Erythroblast (primary cell): ENCODE results near the gene FTO.

ENCODE experiments used
- GATA1 ChIP-seq: IDR thresholded peaks from 2 replicates; pipeline ENCODE4 v1.6.1; 2011; ENCODE audit warnings: low read depth, mild to moderate bottlenecking, control low read depth, low read length, moderate library complexity
- POLR2A ChIP-seq: IDR thresholded peaks from 2 replicates; pipeline ENCODE4 v1.6.1; 2011; ENCODE audit warnings: mild to moderate bottlenecking, low read length

DNA sequence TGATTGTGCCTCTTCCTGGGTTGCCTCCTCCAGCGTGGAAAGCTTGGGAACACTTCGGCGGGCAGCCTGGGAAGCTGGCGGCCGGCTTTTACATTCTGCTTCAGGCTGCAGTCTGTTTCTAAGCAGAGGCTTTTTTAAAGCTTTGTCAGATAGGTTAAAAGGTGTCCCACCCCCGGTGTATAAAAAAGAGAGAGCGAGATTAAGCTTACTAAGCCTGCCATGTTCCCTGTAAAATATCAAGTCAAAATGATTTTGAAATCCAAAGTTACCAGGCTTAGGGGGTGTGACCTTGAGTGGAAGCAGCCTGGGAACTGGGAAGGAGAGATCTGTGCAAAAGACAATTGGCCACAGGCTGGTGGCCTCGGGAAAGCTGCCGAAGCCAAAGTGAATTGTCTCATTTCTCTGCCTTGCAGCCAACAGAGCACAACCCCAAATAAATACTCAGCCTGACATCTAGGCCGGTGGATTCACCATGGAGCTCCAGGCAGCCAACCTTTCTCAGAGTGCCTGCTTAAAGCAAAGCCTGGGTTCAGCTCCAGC is 254.5 kb downstream of the FTO start:
- TF ChIP-seq POLR2A (no peak), GATA1 (no peak)
